ENCODE data around the gene SIDT2. TPM values are rescaled to one million over a fixed set of nuclear protein-coding genes. Genes with fewer than 3 reads are reported as not detected.

Gene SIDT2
- total RNA-seq, 2 donors from 2014 or later: 39.3 to 43.0 TPM

- H3K4me1 Mint-ChIP-seq: peaks cover 5% of the 10 kb centered on the region
- no peak overlapping the region for H3K4me3 ChIP-seq (ENCODE audit: low read length)
- H3K36me3 Mint-ChIP-seq (ENCODE audit: low read depth): peaks cover 47% of the 10 kb centered on the region
- no peaks in the 10 kb centered on the region for H3K4me1 ChIP-seq (ENCODE audit: control insufficient read depth, insufficient read depth, low read length)
- no peak overlapping the region for H3K9ac ChIP-seq (ENCODE audit: extremely low read depth, low read length, poor library complexity, severe bottlenecking)
- H3K4me3 Mint-ChIP-seq: no peak overlapping the region
- H3K36me3 ChIP-seq (ENCODE audit: control insufficient read depth, insufficient read depth, low read length): peaks cover 28% of the 10 kb centered on the region
- no peak overlapping the region for H3K27ac Mint-ChIP-seq
- H3K27me3 ChIP-seq (ENCODE audit: control insufficient read depth, insufficient read depth, low read length, poor library complexity, severe bottlenecking): no peaks in the 10 kb centered on the region
- no peaks in the 10 kb centered on the region for H3K9me3 ChIP-seq (ENCODE audit: control insufficient read depth, low read length)
- 90 to 97% methylated on average over 5 to 11 of the region's 11 CpGs for WGBS, 2 experiments (ENCODE audit: insufficient coverage in 1 of 2, insufficient read length in 1 of 2)
- no peak for DNase-seq
- H3K9me3 Mint-ChIP-seq: no peaks in the 10 kb centered on the region
- H3K27me3 Mint-ChIP-seq (ENCODE audit: insufficient read depth): no peaks in the 10 kb centered on the region
- H3K27ac ChIP-seq (ENCODE audit: low read depth, low read length): no peak overlapping the region
- TF ChIP-seq, protein P1, sequence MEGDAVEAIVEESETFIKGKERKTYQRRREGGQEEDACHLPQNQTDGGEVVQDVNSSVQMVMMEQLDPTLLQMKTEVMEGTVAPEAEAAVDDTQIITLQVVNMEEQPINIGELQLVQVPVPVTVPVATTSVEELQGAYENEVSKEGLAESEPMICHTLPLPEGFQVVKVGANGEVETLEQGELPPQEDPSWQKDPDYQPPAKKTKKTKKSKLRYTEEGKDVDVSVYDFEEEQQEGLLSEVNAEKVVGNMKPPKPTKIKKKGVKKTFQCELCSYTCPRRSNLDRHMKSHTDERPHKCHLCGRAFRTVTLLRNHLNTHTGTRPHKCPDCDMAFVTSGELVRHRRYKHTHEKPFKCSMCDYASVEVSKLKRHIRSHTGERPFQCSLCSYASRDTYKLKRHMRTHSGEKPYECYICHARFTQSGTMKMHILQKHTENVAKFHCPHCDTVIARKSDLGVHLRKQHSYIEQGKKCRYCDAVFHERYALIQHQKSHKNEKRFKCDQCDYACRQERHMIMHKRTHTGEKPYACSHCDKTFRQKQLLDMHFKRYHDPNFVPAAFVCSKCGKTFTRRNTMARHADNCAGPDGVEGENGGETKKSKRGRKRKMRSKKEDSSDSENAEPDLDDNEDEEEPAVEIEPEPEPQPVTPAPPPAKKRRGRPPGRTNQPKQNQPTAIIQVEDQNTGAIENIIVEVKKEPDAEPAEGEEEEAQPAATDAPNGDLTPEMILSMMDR (conservative IDR thresholded peaks at IDR 0.05): no peak
Observed at GRCh38 chr11:117212697-117213355, 34.3 kb downstream of the SIDT2 start.

GRCh38 chr11:117214404-117215110, 36.0 kb downstream of the SIDT2 start:
- Mint-ChIP-seq H3K4me3 (no peak overlapping the region), H3K4me1 (peaks cover 4% of the 10 kb centered on the region), H3K27ac (no peak overlapping the region), H3K36me3 (ENCODE audit: low read depth) (peaks cover 61% of the 10 kb centered on the region), H3K27me3 (ENCODE audit: insufficient read depth) (no peaks in the 10 kb centered on the region), H3K9me3 (no peaks in the 10 kb centered on the region)
- Histone ChIP-seq H3K4me3 (ENCODE audit: low read length) (no peak overlapping the region), H3K27me3 (ENCODE audit: control insufficient read depth, insufficient read depth, low read length, poor library complexity, severe bottlenecking) (no peaks in the 10 kb centered on the region), H3K4me1 (ENCODE audit: control insufficient read depth, insufficient read depth, low read length) (no peaks in the 10 kb centered on the region), H3K36me3 (ENCODE audit: control insufficient read depth, insufficient read depth, low read length) (peaks cover 45% of the 10 kb centered on the region), H3K27ac (ENCODE audit: low read depth, low read length) (peak overlapping the region; percentile 66), H3K9me3 (ENCODE audit: control insufficient read depth, low read length) (no peaks in the 10 kb centered on the region), H3K9ac (ENCODE audit: extremely low read depth, low read length, poor library complexity, severe bottlenecking) (no peak overlapping the region)
- WGBS, 2 experiments (ENCODE audit: insufficient coverage in 1 of 2, insufficient read length in 1 of 2): 80 to 85% methylated on average over 5 to 7 of the region's 7 CpGs
- TF ChIP-seq, protein P1 (conservative IDR thresholded peaks at IDR 0.05): no peak
- DNase-seq: no peak

GRCh38 chr11:117217141-117218084, 38.9 kb downstream of the SIDT2 start:
- peaks cover 64% of the 10 kb centered on the region for H3K36me3 ChIP-seq (ENCODE audit: control insufficient read depth, insufficient read depth, low read length)
- 93 to 97% methylated on average over 11 of the region's 11 CpGs for WGBS, 2 experiments (ENCODE audit: insufficient coverage in 1 of 2, insufficient read length in 1 of 2)
- Mint-ChIP-seq H3K4me1 (peaks cover 2% of the 10 kb centered on the region), H3K27ac (no peak overlapping the region), H3K36me3 (ENCODE audit: low read depth) (peaks cover 55% of the 10 kb centered on the region), H3K9me3 (no peaks in the 10 kb centered on the region), H3K4me3 (no peak overlapping the region), H3K27me3 (ENCODE audit: insufficient read depth) (no peaks in the 10 kb centered on the region)
- no peak overlapping the region for H3K27ac ChIP-seq (ENCODE audit: low read depth, low read length)
- no peaks in the 10 kb centered on the region for H3K4me1 ChIP-seq (ENCODE audit: control insufficient read depth, insufficient read depth, low read length)
- H3K27me3 ChIP-seq (ENCODE audit: control insufficient read depth, insufficient read depth, low read length, poor library complexity, severe bottlenecking): no peaks in the 10 kb centered on the region
- H3K9me3 ChIP-seq (ENCODE audit: control insufficient read depth, low read length): no peaks in the 10 kb centered on the region
- no peak overlapping the region for H3K4me3 ChIP-seq (ENCODE audit: low read length)
- H3K9ac ChIP-seq (ENCODE audit: extremely low read depth, low read length, poor library complexity, severe bottlenecking): no peak overlapping the region
- TF ChIP-seq, protein P1 (conservative IDR thresholded peaks at IDR 0.05): no peak
- no peak for DNase-seq
